Spleen (tissue), 11 donors: Measurements from ENCODE around the gene CABLES2. TPM values are rescaled to one million over a fixed set of nuclear protein-coding genes. Genes with fewer than 3 reads are reported as not detected.

Experiments used
- DNase-seq: peaks from one replicate; pipeline ENCODE4 v3.0.0-alpha.2; 2020
- H3K27ac ChIP-seq, 8 donors: fragments of 200-600 bp; sonication (generic) in 7 of 8; 1 replicate in 4 of 8; 2 replicates in 4 of 8; pipeline versions ENCODE4 v1.5.0 to v1.8.0; 2016 to 2021; ENCODE audit warnings: inconsistent platforms in 4 of 8, mild to moderate bottlenecking in 4 of 8, moderate library complexity in 1 of 8
- H3K27me3 ChIP-seq, 7 donors: fragments of 200-600 bp; sonication (generic) in 6 of 7; replicated peaks in 1 of 7; 1 replicate in 4 of 7; 2 replicates in 3 of 7; pipeline versions ENCODE4 v1.5.0 to v1.8.0; 2016 to 2021; ENCODE audit warnings: inconsistent platforms in 3 of 7, mild to moderate bottlenecking in 1 of 7
- H3K36me3 ChIP-seq, 6 donors: fragments of 200-600 bp; sonication (generic) in 5 of 6; 1 replicate in 4 of 6; 2 replicates in 2 of 6; pipeline versions ENCODE4 v1.5.0 to v1.8.0; 2016 to 2021; ENCODE audit warnings: inconsistent platforms in 2 of 6
- H3K4me1 ChIP-seq, 6 donors: fragments of 200-600 bp; sonication (generic) in 5 of 6; 1 replicate in 3 of 6; 2 replicates in 3 of 6; pipeline versions ENCODE4 v1.5.0 to v1.8.0; 2016 to 2021; ENCODE audit warnings: inconsistent platforms in 3 of 6
- H3K4me3 ChIP-seq, 8 donors: fragments of 200-600 bp; sonication (generic) in 7 of 8; 1 replicate in 4 of 8; 2 replicates in 4 of 8; pipeline versions ENCODE4 v1.5.0 to v1.8.0; 2016 to 2021; ENCODE audit warnings: inconsistent platforms in 4 of 8, mild to moderate bottlenecking in 4 of 8, moderate library complexity in 2 of 8
- H3K9me3 ChIP-seq, 8 donors: fragments of 200-600 bp; sonication (generic) in 7 of 8; 1 replicate in 4 of 8; 2 replicates in 4 of 8; pipeline versions ENCODE4 v1.5.0 to v1.8.0; 2016 to 2021; ENCODE audit warnings: inconsistent platforms in 4 of 8
- CTCF ChIP-seq, 11 experiments: fragments of 200-600 bp in 7 of 11; fragments of 450-650 bp in 4 of 11; sonication (generic) in 4 of 11; IDR thresholded peaks in 8 of 11; conservative IDR thresholded peaks in 3 of 11; 1 replicate in 7 of 11; 2 replicates in 4 of 11; pipeline versions ENCODE4 v1.4.0 to v1.8.0; 2016 to 2021; ENCODE audit warnings: antibody characterized with exemption in 11 of 11, inconsistent platforms in 4 of 11, mild to moderate bottlenecking in 1 of 11
- POLR2A ChIP-seq, 3 donors: fragments of 450-650 bp; IDR thresholded peaks; one replicate each; pipeline ENCODE4 v1.5.1; 2017; ENCODE audit warnings: antibody characterized with exemption in 3 of 3, mild to moderate bottlenecking in 1 of 3
- POLR2AphosphoS5 ChIP-seq, 3 donors: sonication (generic); formaldehyde crosslinking; IDR thresholded peaks; one replicate each; pipeline ENCODE4 v1.5.1; 2017; ENCODE audit warnings: antibody characterized with exemption in 3 of 3
- WGBS, 5 donors: extraction: QIAGEN DNeasy Blood & Tissue Kit in 3 of 5; methylation state at CpG; one replicate each; pipeline versions ENCODE4 v1.1.5 to v1.1.7; 2013 to 2018; 5-methylcytosine and 5-hydroxymethylcytosine counted together
- intact Hi-C: fragments of 100-400 bp; cut with DNase I; formaldehyde crosslinking; loops from one replicate; pipeline ENCODE4 v1.15.0; 2023; ENCODE audit warnings: low total_unique reads
- polyA plus RNA-seq, 3 donors: library from polyadenylated mRNA; stranded (reverse); fragments of 200-250 nt; gene quantifications; one replicate each; pipeline ENCODE4 v1.2.1, GENCODE V29; 2013
- total RNA-seq, 7 donors: library from RNA; depleted of rRNA in 3 of 7; stranded (reverse); fragments of >200 nt in 3 of 7; fragmentation: NEBNext Ultra II Directional in 4 of 7; extraction: Animal tissue kit (Norgen Biotek cat#: 25700) in 4 of 7; gene quantifications; one replicate each; pipeline versions ENCODE4 v1.1.0 to v1.2.1, GENCODE V29; 2016 to 2021
- donor health status: healthy with polysubstance abuse.
- donor health status: DM: no; HTN: no; CAD: no; lungs with moderate emphysema.
- donor health status: DM: no; HTN: no; CAD: no.
- donor health status: Bipolar disorder and iron deficiency.
- donor health status: healthy.
- donor health status: DM: no; HTN: no; CAD: no.
- donor health status: DM: yes; HTN: yes; CAD: no.

Gene CABLES2
- total and polyA plus RNA-seq, 10 donors: 2.0 to 5.9 (median 4.0) TPM

GRCh38 chr20:62370807-62371587 lies 36.1 kb downstream of the CABLES2 start:
- intact Hi-C loops: no loop called here
- no peak for DNase-seq
- Histone ChIP-seq H3K27me3 (peaks cover 0 to 67% (median 31%) of the 10 kb centered on the region in 7 donors), H3K4me1 (peaks cover 11 to 46% (median 36%) of the 10 kb centered on the region in 6 donors), H3K9me3 (no peaks in the 10 kb centered on the region), H3K27ac (no peak overlapping the region), H3K4me3 (no peak overlapping the region), H3K36me3 (no peaks in the 10 kb centered on the region)
- 72 to 79% (median 75%) methylated on average over 9 to 18 of the region's 18 CpGs for WGBS, 5 donors
- TF ChIP-seq CTCF (IDR thresholded peaks at IDR 0.05 in 8 of 11, conservative IDR thresholded peaks at IDR 0.05 in 3 of 11): no peak
- TF ChIP-seq POLR2A (IDR thresholded peaks at IDR 0.05): no peak

- no peaks in the 10 kb centered on the region for H3K9me3 ChIP-seq
- no peak overlapping the region for H3K27ac ChIP-seq
- intact Hi-C loops: no loop called here
- H3K36me3 ChIP-seq: no peaks in the 10 kb centered on the region
- peaks cover 13 to 50% (median 43%) of the 10 kb centered on the region in 6 donors for H3K4me1 ChIP-seq
- H3K4me3 ChIP-seq: no peak overlapping the region
- DNase-seq: no peak
- TF ChIP-seq CTCF (IDR thresholded peaks at IDR 0.05 in 8 of 11, conservative IDR thresholded peaks at IDR 0.05 in 3 of 11) (no peak), POLR2A (IDR thresholded peaks at IDR 0.05) (no peak), POLR2AphosphoS5 (IDR thresholded peaks at IDR 0.05) (no peak)
- H3K27me3 ChIP-seq: peaks cover 0 to 75% (median 32%) of the 10 kb centered on the region in 7 donors
- WGBS, 5 donors: 67 to 78% (median 71%) methylated on average over 14 to 19 of the region's 19 CpGs
Measured at GRCh38 chr20:62370115-62370806, 36.8 kb downstream of the CABLES2 start.

GRCh38 chr20:62369815-62370114 lies 37.3 kb downstream of the CABLES2 start:
- intact Hi-C loops: no loop called here

More at GRCh38 chr20:62369815-62370114, 37.3 kb downstream of the CABLES2 start:
- DNase-seq: no peak
- no peak for TF ChIP-seq CTCF (IDR thresholded peaks at IDR 0.05 in 8 of 11, conservative IDR thresholded peaks at IDR 0.05 in 3 of 11)
- no peak for TF ChIP-seq POLR2AphosphoS5 (IDR thresholded peaks at IDR 0.05)
- no peak for TF ChIP-seq POLR2A (IDR thresholded peaks at IDR 0.05)
- H3K4me3 ChIP-seq: no peak overlapping the region
- H3K9me3 ChIP-seq: no peaks in the 10 kb centered on the region
- peaks cover 0 to 79% (median 32%) of the 10 kb centered on the region in 7 donors for H3K27me3 ChIP-seq
- no peak overlapping the region for H3K27ac ChIP-seq
- WGBS, 5 donors: 20 to 72% (median 55%) methylated on average over 1 to 4 of the region's 4 CpGs
- no peaks in the 10 kb centered on the region for H3K36me3 ChIP-seq
- peaks cover 13 to 54% (median 46%) of the 10 kb centered on the region in 6 donors for H3K4me1 ChIP-seq
